Measurements from ENCODE around the gene SLC25A42. TPM values are rescaled to one million over a fixed set of nuclear protein-coding genes. Genes with fewer than 3 reads are reported as not detected.

SLC25A42 gene
- total and polyA plus RNA-seq, 2 donors (not counting 3 experiments of a cell fraction or from before 2014, with no cell fraction given): 6.2 to 6.3 TPM

DNA sequence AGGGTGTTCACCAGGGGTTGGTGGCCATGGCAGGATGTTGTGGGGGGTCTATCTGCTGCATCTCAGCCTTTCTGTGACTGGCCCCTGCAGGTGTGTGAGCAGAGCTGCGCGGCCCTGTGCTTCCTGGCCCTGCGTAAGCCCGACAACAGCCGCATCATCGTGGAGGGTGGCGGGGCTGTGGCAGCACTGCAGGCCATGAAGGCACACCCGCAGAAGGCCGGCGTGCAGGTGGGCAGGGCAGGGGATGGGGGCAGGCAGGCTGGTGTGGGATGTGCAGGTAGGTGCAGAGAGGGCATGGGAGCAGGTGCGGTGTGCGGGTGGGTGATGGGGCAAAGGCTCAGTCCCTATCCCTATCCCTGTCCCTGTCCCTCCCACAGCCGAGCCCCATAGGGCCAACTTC is 8.1 kb upstream of the SLC25A42 start:
- H3K4me3 ChIP-seq (replicated peaks in 1 of 3; ENCODE audit: insufficient read depth in 1 of 3, low read depth in 1 of 3, low read length in 3 of 3): no peak overlapping the region
- CTCF ChIA-PET: interaction anchor here (1.1 to 1.2 kb wide), 3 partner anchors 56 to 86 kb away, joined by 3 to 4 read pairs (median 4); no protein-coding TSS in a partner anchor
- no peaks in the 10 kb centered on the region for H3K27me3 ChIP-seq (ENCODE audit: control insufficient read depth in 2 of 2, insufficient read depth in 2 of 2, low read length in 2 of 2)
- dilution Hi-C loops (cut with MboI; ENCODE audit: extremely low pct_ligation_motif_present, low sequenced_read_pairs) (no loop called here), intact Hi-C loops (cut with micrococcal nuclease) (no loop called here)
- no peak overlapping the region for H3K9ac ChIP-seq (replicated peaks; ENCODE audit: extremely low read depth, insufficient read depth, low read length)
- TF ChIP-seq POLR2A (IDR thresholded peaks at IDR 0.05; ENCODE audit: low read depth, low read length): no peak
- TF ChIP-seq FOS (IDR thresholded peaks at IDR 0.05; ENCODE audit: borderline replicate concordance, insufficient read depth, low read length): no peak
- TF ChIP-seq POLR2AphosphoS5 (IDR thresholded peaks at IDR 0.05; ENCODE audit: insufficient read depth, low read depth, low read length): no peak
- TF ChIP-seq EZH2 (IDR thresholded peaks at IDR 0.05; ENCODE audit: borderline replicate concordance, low read depth, low read length, severe bottlenecking): no peak
- TF ChIP-seq MYC (IDR thresholded peaks at IDR 0.05; ENCODE audit: low read depth, low read length): no peak
- TF ChIP-seq MAX (IDR thresholded peaks at IDR 0.05; ENCODE audit: insufficient read depth, insufficient read length): no peak
- TF ChIP-seq JUN (IDR thresholded peaks at IDR 0.05; ENCODE audit: borderline replicate concordance, insufficient read depth, insufficient read length, low read depth): no peak
- TF ChIP-seq, protein P1, sequence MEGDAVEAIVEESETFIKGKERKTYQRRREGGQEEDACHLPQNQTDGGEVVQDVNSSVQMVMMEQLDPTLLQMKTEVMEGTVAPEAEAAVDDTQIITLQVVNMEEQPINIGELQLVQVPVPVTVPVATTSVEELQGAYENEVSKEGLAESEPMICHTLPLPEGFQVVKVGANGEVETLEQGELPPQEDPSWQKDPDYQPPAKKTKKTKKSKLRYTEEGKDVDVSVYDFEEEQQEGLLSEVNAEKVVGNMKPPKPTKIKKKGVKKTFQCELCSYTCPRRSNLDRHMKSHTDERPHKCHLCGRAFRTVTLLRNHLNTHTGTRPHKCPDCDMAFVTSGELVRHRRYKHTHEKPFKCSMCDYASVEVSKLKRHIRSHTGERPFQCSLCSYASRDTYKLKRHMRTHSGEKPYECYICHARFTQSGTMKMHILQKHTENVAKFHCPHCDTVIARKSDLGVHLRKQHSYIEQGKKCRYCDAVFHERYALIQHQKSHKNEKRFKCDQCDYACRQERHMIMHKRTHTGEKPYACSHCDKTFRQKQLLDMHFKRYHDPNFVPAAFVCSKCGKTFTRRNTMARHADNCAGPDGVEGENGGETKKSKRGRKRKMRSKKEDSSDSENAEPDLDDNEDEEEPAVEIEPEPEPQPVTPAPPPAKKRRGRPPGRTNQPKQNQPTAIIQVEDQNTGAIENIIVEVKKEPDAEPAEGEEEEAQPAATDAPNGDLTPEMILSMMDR (IDR thresholded peaks at IDR 0.05; ENCODE audit: extremely low read depth in 1 of 2, insufficient read depth in 1 of 2, low read depth in 1 of 2, low read length in 2 of 2): no peak
- no peak for TF ChIP-seq GATA2 (IDR thresholded peaks at IDR 0.05; ENCODE audit: insufficient read depth, insufficient read length, low read depth, low read length)
- H3K4me2 ChIP-seq (ENCODE audit: insufficient read depth, low read length): no peak overlapping the region
- no peaks in the 10 kb centered on the region for H4K20me1 ChIP-seq (replicated peaks; ENCODE audit: control insufficient read depth, extremely low read depth, insufficient read depth, low read length)
- H3K9me1 ChIP-seq (replicated peaks; ENCODE audit: control insufficient read depth, extremely low read depth, insufficient read depth, low read length): no peaks in the 10 kb centered on the region
- H3K9me3 ChIP-seq (replicated peaks; ENCODE audit: control insufficient read depth, insufficient read depth, low read length): no peaks in the 10 kb centered on the region
- H3K36me3 ChIP-seq (ENCODE audit: control insufficient read depth in 2 of 2, extremely low read depth in 1 of 2, insufficient read depth in 2 of 2, low read length in 2 of 2): peaks cover 9 to 39% of the 10 kb centered on the region in 2 experiments
- no peaks in the 10 kb centered on the region for H3K79me2 ChIP-seq (ENCODE audit: control insufficient read depth, insufficient read depth, low read length)
- H2AFZ ChIP-seq (ENCODE audit: low read depth, low read length): no peak overlapping the region
- POLR2A ChIA-PET: no interaction called here
- FAIRE-seq: no peak
- no peaks in the 10 kb centered on the region for H3K4me1 ChIP-seq (ENCODE audit: control insufficient read depth, extremely low read depth, insufficient read depth, low read length)
- DNase-seq (ENCODE audit: low read depth, low spot score): no peak
- BruUV-seq (replicated peaks): no TSS peak
- H3K27ac ChIP-seq (ENCODE audit: insufficient read depth, low read depth, low read length): no peak overlapping the region
